ENCODE measurements around the gene UHRF2. TPM values are rescaled to one million over a fixed set of nuclear protein-coding genes. Genes with fewer than 3 reads are reported as not detected.

UHRF2 gene
- total and polyA plus RNA-seq, 2 of the 4 experiments (the other 2 are of a cell fraction) = 27.6 to 37.3 TPM

GRCh38 chr9:6543204-6543603 lies 130.2 kb downstream of the UHRF2 start:
- no peak for TF ChIP-seq NFE2L2 (IDR thresholded peaks at IDR 0.05; ENCODE audit: low read depth, low read length)
- TF ChIP-seq MAFK (IDR thresholded peaks at IDR 0.05; ENCODE audit: low read depth, low read length) = no peak
- no peak for TF ChIP-seq CHD1 (IDR thresholded peaks at IDR 0.05; ENCODE audit: low read depth, low read length)
- no peak for TF ChIP-seq CTCF (conservative IDR thresholded peaks at IDR 0.05; ENCODE audit: low read depth, low read length)
- TF ChIP-seq USF2 (IDR thresholded peaks at IDR 0.05; ENCODE audit: low read depth, low read length) = no peak
- TF ChIP-seq CEBPB (IDR thresholded peaks at IDR 0.05; ENCODE audit: low read depth, low read length) = no peak
- TF ChIP-seq POLR2A (IDR thresholded peaks at IDR 0.05; ENCODE audit: low read depth, low read length) = no peak
- TF ChIP-seq RFX5 (IDR thresholded peaks at IDR 0.05; ENCODE audit: low read depth, low read length) = no peak
- TF ChIP-seq MAZ (IDR thresholded peaks at IDR 0.05; ENCODE audit: borderline replicate concordance, low read depth, low read length) = no peak
- TF ChIP-seq BHLHE40 (IDR thresholded peaks at IDR 0.05; ENCODE audit: low read depth, low read length) = no peak
- no peak for TF ChIP-seq MXI1 (IDR thresholded peaks at IDR 0.05; ENCODE audit: borderline replicate concordance, low read depth, low read length)
- no peak for TF ChIP-seq RAD21 (IDR thresholded peaks at IDR 0.05; ENCODE audit: low read length)
- TF ChIP-seq FOS (IDR thresholded peaks at IDR 0.05; ENCODE audit: low read depth, low read length) = no peak
- no peak for TF ChIP-seq RCOR1 (IDR thresholded peaks at IDR 0.05; ENCODE audit: insufficient replicate concordance, low read length)
- TF ChIP-seq, protein P1, sequence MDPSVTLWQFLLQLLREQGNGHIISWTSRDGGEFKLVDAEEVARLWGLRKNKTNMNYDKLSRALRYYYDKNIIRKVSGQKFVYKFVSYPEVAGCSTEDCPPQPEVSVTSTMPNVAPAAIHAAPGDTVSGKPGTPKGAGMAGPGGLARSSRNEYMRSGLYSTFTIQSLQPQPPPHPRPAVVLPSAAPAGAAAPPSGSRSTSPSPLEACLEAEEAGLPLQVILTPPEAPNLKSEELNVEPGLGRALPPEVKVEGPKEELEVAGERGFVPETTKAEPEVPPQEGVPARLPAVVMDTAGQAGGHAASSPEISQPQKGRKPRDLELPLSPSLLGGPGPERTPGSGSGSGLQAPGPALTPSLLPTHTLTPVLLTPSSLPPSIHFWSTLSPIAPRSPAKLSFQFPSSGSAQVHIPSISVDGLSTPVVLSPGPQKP (IDR thresholded peaks at IDR 0.05; ENCODE audit: borderline replicate concordance, low read depth, low read length) = no peak
- TF ChIP-seq SMC3 (IDR thresholded peaks at IDR 0.05; ENCODE audit: low read depth, low read length) = no peak
- ChIA-PET CTCF (no interaction called here), POLR2A (ENCODE audit: unreplicated experiment) (no interaction called here)
- Histone ChIP-seq H3K18ac (ENCODE audit: low read depth, low read length) (no peak overlapping the region), H3K9me1 (ENCODE audit: insufficient read depth, low read length) (peaks cover 3% of the 10 kb centered on the region; the same call in 1 of the 2 replicates), H3K27me3 (ENCODE audit: control insufficient read depth, insufficient read depth, low read length) (no peaks in the 10 kb centered on the region), H3K9ac (ENCODE audit: low read depth, low read length) (no peak overlapping the region), H2BK5ac (ENCODE audit: low read depth, low read length, poor library complexity, severe bottlenecking) (no peak overlapping the region), H2BK120ac (ENCODE audit: low read depth, low read length) (no peak overlapping the region), H2BK15ac (ENCODE audit: low read depth, low read length) (no peak overlapping the region), H3K4me1 (ENCODE audit: control insufficient read depth, insufficient read depth, low read length) (0 out of 2 replicates have a peak, but pooled peaks cover 2% of the 10 kb centered on the region), H2BK20ac (ENCODE audit: low read depth, low read length) (no peak overlapping the region), H2AK5ac (ENCODE audit: low read depth, low read length) (no peak overlapping the region), H3K14ac (replicated peaks; ENCODE audit: low read depth, low read length) (no peak overlapping the region), H3K4me3 (ENCODE audit: insufficient read depth, low read depth, low read length) (no peak overlapping the region), H4K8ac (ENCODE audit: low read depth in 2 of 2, low read length in 2 of 2) (no peak overlapping the region), H3K79me1 (ENCODE audit: low read depth in 1 of 2, low read length in 2 of 2) (no peaks in the 10 kb centered on the region), H3K27ac (ENCODE audit: insufficient read depth, low read length) (no peak overlapping the region), H2AFZ (replicated peaks; ENCODE audit: low read length, poor library complexity) (no peak overlapping the region), H4K91ac (ENCODE audit: insufficient read depth, low read depth, low read length) (no peak overlapping the region), H4K20me1 (ENCODE audit: insufficient read depth, low read length) (no peaks in the 10 kb centered on the region), H3K4ac (ENCODE audit: low read depth, low read length) (no peak overlapping the region), H2AK9ac (replicated peaks; ENCODE audit: low read depth, low read length, poor library complexity) (no peak overlapping the region), H3K4me2 (ENCODE audit: low read depth, low read length) (no peak overlapping the region), H4K5ac (ENCODE audit: low read depth, low read length) (no peak overlapping the region), H3K36me3 (ENCODE audit: control insufficient read depth, insufficient read depth, low read length) (no peaks in the 10 kb centered on the region), H3K56ac (ENCODE audit: extremely low read depth, insufficient read depth, low read length) (no peak overlapping the region), H3K23ac (ENCODE audit: low read depth, low read length) (no peak overlapping the region), H3K9me3 (ENCODE audit: control insufficient read depth, insufficient read depth, low read length) (no peaks in the 10 kb centered on the region)
- DNase-seq (no peak), ATAC-seq (ENCODE audit: low read depth) (no peak)
- no TSS peak for BruUV-seq (replicated peaks)
- intact Hi-C loops (cut with micrococcal nuclease) = no loop called here
- 0% methylated on average over 1 of the region's 6 CpGs; no CpG with 5 or more reads in 1 of the 2 experiments for WGBS, 2 experiments (ENCODE audit: extremely low coverage in 2 of 2, insufficient read length in 1 of 2)
- dilution Hi-C loops (cut with HindIII; ENCODE audit: low sequenced_read_pairs, unreplicated experiment) = no loop called here
- in situ Hi-C loops (cut with MboI; ENCODE audit: low sequenced_read_pairs) = no loop called here
